K562 (cell line): ENCODE results near the gene NDUFB7. TPM values are rescaled to one million over a fixed set of nuclear protein-coding genes. Genes with fewer than 3 reads are reported as not detected.
A peak's percentile ranks its signal among the peaks of the same experiment; 100 is the strongest.

Source experiments
- ARID4B ChIP-seq: sonication (generic); formaldehyde crosslinking; IDR thresholded peaks from 2 replicates; pipeline ENCODE4 v1.8.0; 2022; ENCODE audit warnings: mild to moderate bottlenecking, missing genetic modification reagents
- CBFB ChIP-seq: sonication (generic); formaldehyde crosslinking; IDR thresholded peaks from 2 replicates; pipeline ENCODE4 v1.4.0; 2020; ENCODE audit warnings: mild to moderate bottlenecking, missing genetic modification reagents
- CBX5 ChIP-seq: IDR thresholded peaks from 2 replicates; pipeline ENCODE4 v1.6.1; 2014; ENCODE audit warnings: low read depth, borderline replicate concordance
- CREB3L1 ChIP-seq: fragments of 450-650 bp; IDR thresholded peaks from 2 replicates; pipeline ENCODE4 v1.6.1; 2014; ENCODE audit warnings: low read depth, mild to moderate bottlenecking, moderate library complexity, borderline replicate concordance
- DACH1 ChIP-seq: fragments of 450-650 bp; IDR thresholded peaks from 2 replicates; pipeline ENCODE4 v1.6.1; 2018; ENCODE audit not compliant: partially characterized antibody
- HNRNPL ChIP-seq: fragments of 200-400 bp; formaldehyde crosslinking; IDR thresholded peaks from 2 replicates; pipeline ENCODE4 v1.6.1; 2017; ENCODE audit warnings: low read depth, mild to moderate bottlenecking, low read length
- ZC3H11A ChIP-seq: IDR thresholded peaks from 2 replicates; pipeline ENCODE4 v1.6.1; 2012; ENCODE audit warnings: low read depth, low read length, improper control_type of control experiment
- ZHX1 ChIP-seq: fragments of 150-350 bp; conservative IDR thresholded peaks from 2 replicates; pipeline ENCODE4 v1.6.1; 2014; ENCODE audit warnings: low read length
- ZNF318 ChIP-seq, 2 experiments: fragments of 450-650 bp; IDR thresholded peaks; 2 replicates each; pipeline ENCODE4 v1.6.1; 2016; ENCODE audit warnings: mild to moderate bottlenecking in 2 of 2, borderline replicate concordance in 1 of 2, low read depth in 1 of 2, moderate library complexity in 1 of 2
- polyA plus RNA-seq, 8 experiments: library from polyadenylated mRNA; depleted of rRNA in 4 of 8; stranded (reverse) in 5 of 8; unstranded in 3 of 8; fragments of >200 nt; fragmentation: Nextera tagmentation in 2 of 8; fragmentation: Illumina TruSeq in 1 of 8; extraction: Ambion mirVana in 2 of 8; extraction: Trizol in 1 of 8; gene quantifications; 2 replicates each; pipeline versions ENCODE4 v1.2.1 to v1.2.3, GENCODE V29; 2011 to 2014; ENCODE audit warnings: inconsistent platforms in 1 of 8, missing spikeins in 1 of 8
- total RNA-seq, 7 experiments: library from RNA; depleted of rRNA in 6 of 7; stranded (reverse); fragments of >200 nt in 6 of 7; fragmentation: Illumina TruSeq in 2 of 7; extraction: Trizol in 2 of 7; gene quantifications; 2 replicates each; pipeline versions ENCODE4 v1.2.1 to v1.2.3, GENCODE V29; 2011 to 2021; ENCODE audit warnings: low replicate concordance in 1 of 7

The NDUFB7 gene
- total and polyA plus RNA-seq, 9 of the 15 experiments (the other 6 are each of a cell fraction or from before 2014, with no cell fraction given) = 14.9 to 842 (median 137) TPM

- no peak for TF ChIP-seq ZNF318 (IDR thresholded peaks at IDR 0.05; ENCODE audit: borderline replicate concordance in 1 of 2, low read depth in 1 of 2)
- TF ChIP-seq CBX5 = no peak
- TF ChIP-seq ZHX1 = no peak
- no peak for TF ChIP-seq DACH1
- TF ChIP-seq ZC3H11A = no peak
- no peak for TF ChIP-seq CBFB (CRISPR knock-in tag)
- 0 out of 2 replicates have a peak, but pooled peaks have one; percentile 15 for TF ChIP-seq HNRNPL
- peak; percentile 88 for TF ChIP-seq ARID4B (CRISPR knock-in tag)
- peak; percentile 55; the same call in 1 of the 2 replicates for TF ChIP-seq CREB3L1
These were observed 53.9 kb downstream of the NDUFB7 start, which contains the start of gene DNAJB1 (continued) for GRCh38 chr19:14517840-14518505.
